Spleen (tissue), 11 donors: Measurements from ENCODE around the gene ZNF136. TPM values are rescaled to one million over a fixed set of nuclear protein-coding genes. Genes with fewer than 3 reads are reported as not detected.

ENCODE experiments used
- DNase-seq: peaks from one replicate; pipeline ENCODE4 v3.0.0-alpha.2; 2020
- H3K27ac ChIP-seq, 8 donors: fragments of 200-600 bp; sonication (generic) in 7 of 8; 1 replicate in 4 of 8; 2 replicates in 4 of 8; pipeline versions ENCODE4 v1.5.0 to v1.8.0; 2016 to 2021; ENCODE audit warnings: inconsistent platforms in 4 of 8, mild to moderate bottlenecking in 4 of 8, moderate library complexity in 1 of 8
- H3K27me3 ChIP-seq, 7 donors: fragments of 200-600 bp; sonication (generic) in 6 of 7; replicated peaks in 1 of 7; 1 replicate in 4 of 7; 2 replicates in 3 of 7; pipeline versions ENCODE4 v1.5.0 to v1.8.0; 2016 to 2021; ENCODE audit warnings: inconsistent platforms in 3 of 7, mild to moderate bottlenecking in 1 of 7
- H3K36me3 ChIP-seq, 6 donors: fragments of 200-600 bp; sonication (generic) in 5 of 6; 1 replicate in 4 of 6; 2 replicates in 2 of 6; pipeline versions ENCODE4 v1.5.0 to v1.8.0; 2016 to 2021; ENCODE audit warnings: inconsistent platforms in 2 of 6
- H3K4me1 ChIP-seq, 6 donors: fragments of 200-600 bp; sonication (generic) in 5 of 6; 1 replicate in 3 of 6; 2 replicates in 3 of 6; pipeline versions ENCODE4 v1.5.0 to v1.8.0; 2016 to 2021; ENCODE audit warnings: inconsistent platforms in 3 of 6
- H3K4me3 ChIP-seq, 8 donors: fragments of 200-600 bp; sonication (generic) in 7 of 8; 1 replicate in 4 of 8; 2 replicates in 4 of 8; pipeline versions ENCODE4 v1.5.0 to v1.8.0; 2016 to 2021; ENCODE audit warnings: inconsistent platforms in 4 of 8, mild to moderate bottlenecking in 4 of 8, moderate library complexity in 2 of 8
- H3K9me3 ChIP-seq, 8 donors: fragments of 200-600 bp; sonication (generic) in 7 of 8; 1 replicate in 4 of 8; 2 replicates in 4 of 8; pipeline versions ENCODE4 v1.5.0 to v1.8.0; 2016 to 2021; ENCODE audit warnings: inconsistent platforms in 4 of 8
- CTCF ChIP-seq, 11 experiments: fragments of 200-600 bp in 7 of 11; fragments of 450-650 bp in 4 of 11; sonication (generic) in 4 of 11; IDR thresholded peaks in 8 of 11; conservative IDR thresholded peaks in 3 of 11; 1 replicate in 7 of 11; 2 replicates in 4 of 11; pipeline versions ENCODE4 v1.4.0 to v1.8.0; 2016 to 2021; ENCODE audit warnings: antibody characterized with exemption in 11 of 11, inconsistent platforms in 4 of 11, mild to moderate bottlenecking in 1 of 11
- POLR2A ChIP-seq, 3 donors: fragments of 450-650 bp; IDR thresholded peaks; one replicate each; pipeline ENCODE4 v1.5.1; 2017; ENCODE audit warnings: antibody characterized with exemption in 3 of 3, mild to moderate bottlenecking in 1 of 3
- POLR2AphosphoS5 ChIP-seq, 3 donors: sonication (generic); formaldehyde crosslinking; IDR thresholded peaks; one replicate each; pipeline ENCODE4 v1.5.1; 2017; ENCODE audit warnings: antibody characterized with exemption in 3 of 3
- WGBS, 5 donors: extraction: QIAGEN DNeasy Blood & Tissue Kit in 3 of 5; methylation state at CpG; one replicate each; pipeline versions ENCODE4 v1.1.5 to v1.1.7; 2013 to 2018; 5-methylcytosine and 5-hydroxymethylcytosine counted together
- intact Hi-C: fragments of 100-400 bp; cut with DNase I; formaldehyde crosslinking; loops from one replicate; pipeline ENCODE4 v1.15.0; 2023; ENCODE audit warnings: low total_unique reads
- polyA plus RNA-seq, 3 donors: library from polyadenylated mRNA; stranded (reverse); fragments of 200-250 nt; gene quantifications; one replicate each; pipeline ENCODE4 v1.2.1, GENCODE V29; 2013
- total RNA-seq, 7 donors: library from RNA; depleted of rRNA in 3 of 7; stranded (reverse); fragments of >200 nt in 3 of 7; fragmentation: NEBNext Ultra II Directional in 4 of 7; extraction: Animal tissue kit (Norgen Biotek cat#: 25700) in 4 of 7; gene quantifications; one replicate each; pipeline versions ENCODE4 v1.1.0 to v1.2.1, GENCODE V29; 2016 to 2021
- donor health status: healthy with polysubstance abuse.
- donor health status: DM: no; HTN: no; CAD: no; lungs with moderate emphysema.
- donor health status: DM: no; HTN: no; CAD: no.
- donor health status: Bipolar disorder and iron deficiency.
- donor health status: healthy.
- donor health status: DM: no; HTN: no; CAD: no.
- donor health status: DM: yes; HTN: yes; CAD: no.

The ZNF136 gene
- total and polyA plus RNA-seq, 10 donors = 5.5 to 20.1 (median 17.2) TPM

- TF ChIP-seq POLR2A (IDR thresholded peaks at IDR 0.05) = no peak
- TF ChIP-seq POLR2AphosphoS5 (IDR thresholded peaks at IDR 0.05) = no peak
- WGBS, 5 donors = 81 to 94% (median 86%) methylated on average over 4 of the region's 4 CpGs
- Histone ChIP-seq H3K4me3 (no peak overlapping the region), H3K27ac (no peak overlapping the region), H3K36me3 (peaks cover 0 to 32% (median 8%) of the 10 kb centered on the region in 6 donors), H3K9me3 (peaks cover 13 to 84% (median 56%) of the 10 kb centered on the region in 8 donors), H3K27me3 (no peaks in the 10 kb centered on the region), H3K4me1 (no peaks in the 10 kb centered on the region)
- DNase-seq = no peak
- intact Hi-C loops = no loop called here
Measured at GRCh38 chr19:12205296-12205695, 42.4 kb downstream of the ZNF136 start.

DNA sequence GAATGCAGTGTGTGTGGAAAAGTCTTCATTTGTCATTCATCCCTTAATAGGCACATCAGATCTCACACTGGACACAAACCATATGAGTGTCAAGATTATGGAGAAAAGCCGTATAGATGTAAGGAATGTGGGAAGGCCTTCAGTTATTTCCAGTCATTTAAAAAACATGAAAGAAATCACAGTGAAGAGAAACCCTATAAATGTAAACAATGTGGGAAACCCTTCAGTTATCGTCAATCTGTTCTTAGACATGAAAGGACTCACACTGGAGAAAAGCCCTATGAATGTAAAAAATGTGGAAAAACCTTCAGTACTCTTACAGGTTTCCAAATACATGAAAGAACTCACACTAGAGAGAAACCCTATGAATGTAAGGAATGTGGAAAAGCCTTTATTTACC is 45.3 kb downstream of the ZNF136 start:
- H3K4me3 ChIP-seq = no peak overlapping the region
- no peak overlapping the region for H3K27ac ChIP-seq
- TF ChIP-seq POLR2A (IDR thresholded peaks at IDR 0.05) (no peak), POLR2AphosphoS5 (IDR thresholded peaks at IDR 0.05) (no peak), CTCF (IDR thresholded peaks at IDR 0.05 in 8 of 11, conservative IDR thresholded peaks at IDR 0.05 in 3 of 11) (no peak)
- H3K4me1 ChIP-seq = no peaks in the 10 kb centered on the region
- WGBS, 5 donors = 94 to 98% (median 96%) methylated on average over 2 of the region's 2 CpGs
- intact Hi-C loops = no loop called here
- H3K27me3 ChIP-seq = no peaks in the 10 kb centered on the region
- peaks cover 0 to 32% (median 8%) of the 10 kb centered on the region in 6 donors for H3K36me3 ChIP-seq
- no peak for DNase-seq
- H3K9me3 ChIP-seq = peaks cover 16 to 97% (median 86%) of the 10 kb centered on the region in 8 donors

DNA sequence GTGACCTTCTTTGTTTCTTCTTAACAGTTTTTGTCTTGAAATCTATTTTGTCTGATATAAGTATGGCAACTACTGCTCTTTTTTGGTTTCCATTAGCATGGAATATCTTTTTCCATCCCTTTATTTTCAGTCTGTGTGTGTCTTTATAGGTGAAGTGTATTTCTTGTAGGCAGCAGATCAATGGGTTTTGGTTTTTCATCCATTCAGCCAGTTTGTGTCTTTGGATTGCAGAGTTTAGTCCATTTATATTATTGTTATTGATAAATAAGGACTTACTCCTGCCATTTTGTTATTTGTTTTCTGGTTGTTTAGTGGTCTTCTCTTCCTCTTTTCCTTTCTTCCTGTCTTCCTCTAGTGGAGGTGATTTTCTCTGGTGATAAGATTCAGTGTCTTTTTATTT is 54.4 kb downstream of the ZNF136 start:
- TF ChIP-seq POLR2A (IDR thresholded peaks at IDR 0.05) (no peak), CTCF (IDR thresholded peaks at IDR 0.05 in 8 of 11, conservative IDR thresholded peaks at IDR 0.05 in 3 of 11) (no peak), POLR2AphosphoS5 (IDR thresholded peaks at IDR 0.05) (no peak)
- Histone ChIP-seq H3K27ac (no peak overlapping the region), H3K36me3 (peaks cover 0 to 15% (median 0%) of the 10 kb centered on the region in 6 donors), H3K9me3 (peaks cover 7 to 100% (median 91%) of the 10 kb centered on the region in 8 donors), H3K4me3 (no peak overlapping the region), H3K4me1 (no peaks in the 10 kb centered on the region), H3K27me3 (no peaks in the 10 kb centered on the region)
- intact Hi-C loops = no loop called here
- DNase-seq = no peak

DNA sequence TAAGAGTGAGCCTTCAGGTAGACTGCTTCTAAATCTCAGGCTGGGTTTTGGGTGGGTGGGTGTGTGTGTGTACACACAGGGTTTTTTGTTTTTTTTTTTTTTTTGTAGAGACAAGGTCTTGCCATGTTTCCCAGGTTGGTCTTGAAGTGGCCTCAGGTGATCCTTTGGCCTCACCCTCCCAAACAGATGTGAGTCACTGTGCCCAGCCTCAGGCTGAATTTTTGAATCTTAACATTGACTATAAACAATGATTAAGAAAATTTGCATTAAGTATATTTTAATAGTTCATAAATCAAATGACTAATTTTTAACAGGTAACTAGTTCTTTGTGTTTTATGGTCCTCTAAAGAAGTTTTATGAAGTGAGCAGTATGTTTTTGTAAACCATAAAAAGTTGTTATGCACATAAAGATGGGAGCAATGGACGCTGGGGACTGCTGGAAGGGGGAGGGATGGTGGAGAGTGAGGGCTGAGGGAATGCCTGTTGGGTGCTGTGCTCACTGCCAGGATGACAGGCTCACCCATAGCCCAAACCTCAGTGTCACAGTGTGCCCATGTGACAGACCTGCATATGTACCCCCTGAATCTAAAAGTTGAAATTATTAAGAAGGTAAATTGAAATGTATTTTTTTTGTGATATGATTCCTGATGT is 60.2 kb downstream of the ZNF136 start:
- H3K4me3 ChIP-seq = no peak overlapping the region
- intact Hi-C loops = no loop called here
- H3K4me1 ChIP-seq = no peaks in the 10 kb centered on the region
- H3K9me3 ChIP-seq = peaks cover 0 to 80% (median 40%) of the 10 kb centered on the region in 8 donors
- TF ChIP-seq CTCF (IDR thresholded peaks at IDR 0.05 in 8 of 11, conservative IDR thresholded peaks at IDR 0.05 in 3 of 11) (no peak), POLR2A (IDR thresholded peaks at IDR 0.05) (no peak), POLR2AphosphoS5 (IDR thresholded peaks at IDR 0.05) (no peak)
- no peak for DNase-seq
- no peak overlapping the region for H3K27ac ChIP-seq
- 76 to 97% (median 86%) methylated on average over 1 of the region's 1 CpG for WGBS, 5 donors
- H3K36me3 ChIP-seq = peaks cover 0 to 27% (median 0%) of the 10 kb centered on the region in 6 donors
- H3K27me3 ChIP-seq = no peaks in the 10 kb centered on the region
